AG04450 (cell line): Measurements from ENCODE around the gene RIBC2. TPM values are rescaled to one million over a fixed set of nuclear protein-coding genes. Genes with fewer than 3 reads are reported as not detected.
A peak's percentile ranks its signal among the peaks of the same experiment; 100 is the strongest.
"Not testable (repeated sequence)": the region's sequence is repeated elsewhere in the genome, so short reads cannot be mapped to it uniquely, and the experiment has no call there.

Source experiments
- CTCF ChIA-PET: fragments of 300-600, 350-600 bp; formaldehyde crosslinking; extraction: SDS; loops from one replicate; lab custom pipeline; 2022; ENCODE audit warnings: antibody characterized with exemption, inconsistent platforms; lab: Charles Lee
- POLR2A ChIA-PET: fragments of 350-600 bp; formaldehyde crosslinking; extraction: SDS; loops from one replicate; lab custom pipeline; 2021; ENCODE audit warnings: antibody characterized with exemption, inconsistent platforms; lab: Yijun Ruan, JAX
- DNase-seq: peaks from one replicate; pipeline ENCODE4 v3.0.0-alpha.2; 2011; ENCODE audit warnings: low read depth, low spot score
- H3K27ac ChIP-seq: one replicate; pipeline ENCODE4 v1.5.1; 2012; ENCODE audit warnings: low read depth, low read length, control low read depth
- H3K27me3 ChIP-seq: one replicate; pipeline ENCODE4 v1.6.0; 2012; ENCODE audit warnings: low read length; ENCODE audit not compliant: control insufficient read depth, insufficient read depth
- H3K4me3 ChIP-seq: 2 replicates; pipeline ENCODE4 v1.5.1; 2011; ENCODE audit warnings: mild to moderate bottlenecking, low read depth, low read length, control low read depth
- H3K9me3 ChIP-seq: 2 replicates; pipeline ENCODE4 v1.5.1; 2012; ENCODE audit warnings: low read length; ENCODE audit not compliant: control insufficient read depth, insufficient read depth
- CTCF ChIP-seq: IDR thresholded peaks from 2 replicates; pipeline ENCODE4 v1.5.1; 2011; ENCODE audit warnings: low read depth, low read length, control low read depth, inconsistent platforms
- polyA plus RNA-seq: library from polyadenylated mRNA; depleted of rRNA; stranded (reverse); fragments of >200 nt; gene quantifications from 2 replicates; pipeline ENCODE4 v1.2.3, GENCODE V29; 2011

RIBC2 gene
- polyA plus RNA-seq, 1 experiment: 0.20 TPM

GRCh38 chr22:45448431-45448830 lies 34.9 kb downstream of the RIBC2 start:
- Histone ChIP-seq H3K9me3 (no peaks in the 10 kb centered on the region; the same call in 1 of the 2 replicates), H3K27me3 (no peaks in the 10 kb centered on the region), H3K27ac (no peak overlapping the region), H3K4me3 (no peak overlapping the region)
- no peak for DNase-seq
- no peak for TF ChIP-seq CTCF
- ChIA-PET CTCF (no interaction called here), POLR2A (no interaction called here)

GRCh38 chr22:45449442-45449841 lies 35.9 kb downstream of the RIBC2 start:
- POLR2A ChIA-PET, H3K27me3 ChIP-seq, DNase-seq, H3K27ac ChIP-seq, H3K9me3 ChIP-seq, CTCF ChIA-PET, H3K4me3 ChIP-seq: not testable (repeated sequence)

GRCh38 chr22:45450101-45450785 lies 36.8 kb downstream of the RIBC2 start:
- Histone ChIP-seq H3K4me3 (no peak overlapping the region), H3K27ac (peak overlapping the region; percentile 94), H3K27me3 (no peaks in the 10 kb centered on the region), H3K9me3 (no peaks in the 10 kb centered on the region; the same call in 1 of the 2 replicates)
- POLR2A ChIA-PET: interaction anchor here (0.8 kb wide), 1 partner anchor 55 kb away, joined by 3 read pairs; no protein-coding TSS in a partner anchor
- TF ChIP-seq CTCF: no peak
- DNase-seq: no peak
- CTCF ChIA-PET: no interaction called here

GRCh38 chr22:45450921-45451651 lies 37.6 kb downstream of the RIBC2 start:
- Histone ChIP-seq H3K27ac (peak overlapping the region; percentile 94), H3K9me3 (no peaks in the 10 kb centered on the region), H3K27me3 (no peaks in the 10 kb centered on the region), H3K4me3 (no peak overlapping the region)
- TF ChIP-seq CTCF: no peak
- CTCF ChIA-PET: no interaction called here
- peak; percentile 92 for DNase-seq
- POLR2A ChIA-PET: interaction anchor here (0.6 to 1.9 kb wide), 4 partner anchors 10 to 67 kb away, joined by 3 to 6 read pairs (median 4); no protein-coding TSS in a partner anchor

- H3K27me3 ChIP-seq: no peaks in the 10 kb centered on the region
- H3K27ac ChIP-seq: no peak overlapping the region
- H3K4me3 ChIP-seq: no peak overlapping the region
- ChIA-PET POLR2A (interaction anchor here (1.1 to 1.9 kb wide), 3 partner anchors 11 to 53 kb away, joined by 4 to 6 read pairs (median 5); no protein-coding TSS in a partner anchor), CTCF (no interaction called here)
- TF ChIP-seq CTCF: no peak
- no peak for DNase-seq
- no peaks in the 10 kb centered on the region for H3K9me3 ChIP-seq
Observed at GRCh38 chr22:45451972-45452371, 38.5 kb downstream of the RIBC2 start.
